Mucosa of rectum (tissue), 2 donors: ENCODE results near the gene CXCL13.

Source experiments
- H3K27ac ChIP-seq, 2 donors: one replicate each; pipeline ENCODE4 v1.7.0; 2013; ENCODE audit warnings: inconsistent platforms in 2 of 2, low read depth in 2 of 2, low read length in 2 of 2
- H3K27me3 ChIP-seq, 2 donors: one replicate each; pipeline ENCODE4 v1.7.0; 2013; ENCODE audit warnings: low read length in 2 of 2; ENCODE audit not compliant: control insufficient read depth in 2 of 2, insufficient read depth in 2 of 2
- H3K36me3 ChIP-seq, 2 donors: one replicate each; pipeline ENCODE4 v1.7.0; 2013; ENCODE audit warnings: low read length in 2 of 2; ENCODE audit not compliant: control insufficient read depth in 2 of 2, insufficient read depth in 2 of 2
- H3K4me1 ChIP-seq, 2 donors: one replicate each; pipeline ENCODE4 v1.7.0; 2013; ENCODE audit warnings: low read length in 2 of 2, mild to moderate bottlenecking in 1 of 2; ENCODE audit not compliant: control insufficient read depth in 2 of 2, insufficient read depth in 2 of 2
- H3K4me3 ChIP-seq, 2 donors: one replicate each; pipeline ENCODE4 v1.7.0; 2013; ENCODE audit warnings: low read length in 2 of 2
- H3K9ac ChIP-seq, 2 donors: one replicate each; pipeline ENCODE4 v1.7.0; 2013; ENCODE audit warnings: low read length in 2 of 2, low read depth in 1 of 2, mild to moderate bottlenecking in 1 of 2
- H3K9me3 ChIP-seq, 2 donors: one replicate each; pipeline ENCODE4 v1.7.0; 2013; ENCODE audit warnings: low read length in 2 of 2; ENCODE audit not compliant: control insufficient read depth in 2 of 2
- donor health status: healthy.
- donor health status: Normal muscosa, but diverticular disease.

Gene CXCL13

GRCh38 chr4:77581724-77582123 is 23.9 kb upstream of the CXCL13 start:
- H3K27ac ChIP-seq: no peak overlapping the region

GRCh38 chr4:77582156-77582555 is 23.5 kb upstream of the CXCL13 start:
- no peak overlapping the region for H3K9ac ChIP-seq
- H3K4me1 ChIP-seq: no peaks in the 10 kb centered on the region
- H3K27me3 ChIP-seq: no peaks in the 10 kb centered on the region
- no peak overlapping the region for H3K27ac ChIP-seq
- no peaks in the 10 kb centered on the region for H3K9me3 ChIP-seq
- no peak overlapping the region for H3K4me3 ChIP-seq
- H3K36me3 ChIP-seq: no peaks in the 10 kb centered on the region

More at GRCh38 chr4:77581724-77582123, 23.9 kb upstream of the CXCL13 start:
- Histone ChIP-seq H3K9me3 (no peaks in the 10 kb centered on the region), H3K4me3 (no peak overlapping the region), H3K27me3 (no peaks in the 10 kb centered on the region), H3K4me1 (no peaks in the 10 kb centered on the region), H3K9ac (no peak overlapping the region), H3K36me3 (no peaks in the 10 kb centered on the region)

- no peak overlapping the region for H3K27ac ChIP-seq
- no peak overlapping the region for H3K4me3 ChIP-seq
- no peaks in the 10 kb centered on the region for H3K9me3 ChIP-seq
- H3K4me1 ChIP-seq: no peaks in the 10 kb centered on the region
- no peaks in the 10 kb centered on the region for H3K27me3 ChIP-seq
- H3K9ac ChIP-seq: no peak overlapping the region
- H3K36me3 ChIP-seq: no peaks in the 10 kb centered on the region
These were observed 22.9 kb upstream of the CXCL13 start for GRCh38 chr4:77582711-77583110.

- H3K4me3 ChIP-seq: no peak overlapping the region
- no peaks in the 10 kb centered on the region for H3K36me3 ChIP-seq
- no peak overlapping the region for H3K27ac ChIP-seq
- H3K9ac ChIP-seq: no peak overlapping the region
- H3K27me3 ChIP-seq: no peaks in the 10 kb centered on the region
- no peaks in the 10 kb centered on the region for H3K9me3 ChIP-seq
- H3K4me1 ChIP-seq: no peaks in the 10 kb centered on the region
These were observed 18.7 kb upstream of the CXCL13 start for GRCh38 chr4:77586951-77587383.

- Histone ChIP-seq H3K27ac (no peak overlapping the region), H3K9ac (no peak overlapping the region), H3K4me1 (no peaks in the 10 kb centered on the region), H3K4me3 (no peak overlapping the region), H3K36me3 (no peaks in the 10 kb centered on the region), H3K9me3 (no peaks in the 10 kb centered on the region), H3K27me3 (no peaks in the 10 kb centered on the region)
These were observed 15.1 kb upstream of the CXCL13 start for GRCh38 chr4:77590482-77590881.

GRCh38 chr4:77591532-77591931 is 14.1 kb upstream of the CXCL13 start:
- H3K9ac ChIP-seq: no peak overlapping the region
- no peak overlapping the region for H3K27ac ChIP-seq
- no peaks in the 10 kb centered on the region for H3K9me3 ChIP-seq
- no peaks in the 10 kb centered on the region for H3K36me3 ChIP-seq
- no peak overlapping the region for H3K4me3 ChIP-seq
- H3K27me3 ChIP-seq: no peaks in the 10 kb centered on the region
- H3K4me1 ChIP-seq: no peaks in the 10 kb centered on the region

- Histone ChIP-seq H3K27ac (no peak overlapping the region), H3K27me3 (no peaks in the 10 kb centered on the region), H3K4me1 (no peaks in the 10 kb centered on the region), H3K4me3 (no peak overlapping the region), H3K36me3 (no peaks in the 10 kb centered on the region), H3K9ac (no peak overlapping the region), H3K9me3 (no peaks in the 10 kb centered on the region)
These were observed 12.5 kb upstream of the CXCL13 start for GRCh38 chr4:77593101-77593500.

- Histone ChIP-seq H3K27ac (no peak overlapping the region), H3K9me3 (no peaks in the 10 kb centered on the region), H3K4me1 (no peaks in the 10 kb centered on the region), H3K27me3 (no peaks in the 10 kb centered on the region), H3K4me3 (no peak overlapping the region), H3K9ac (no peak overlapping the region), H3K36me3 (no peaks in the 10 kb centered on the region)
These were observed 11.6 kb upstream of the CXCL13 start for GRCh38 chr4:77593993-77594392.

GRCh38 chr4:77595364-77595973 is 10.2 kb upstream of the CXCL13 start:
- Histone ChIP-seq H3K27ac (no peak overlapping the region), H3K9ac (no peak overlapping the region), H3K36me3 (no peaks in the 10 kb centered on the region), H3K9me3 (no peaks in the 10 kb centered on the region), H3K27me3 (no peaks in the 10 kb centered on the region), H3K4me1 (no peaks in the 10 kb centered on the region), H3K4me3 (no peak overlapping the region)

GRCh38 chr4:77599378-77599777 is 6.2 kb upstream of the CXCL13 start:
- Histone ChIP-seq H3K4me1 (no peaks in the 10 kb centered on the region), H3K27me3 (no peaks in the 10 kb centered on the region), H3K36me3 (no peaks in the 10 kb centered on the region), H3K9me3 (no peaks in the 10 kb centered on the region), H3K4me3 (no peak overlapping the region), H3K27ac (no peak overlapping the region), H3K9ac (no peak overlapping the region)
